PC-3 (cell line): Measurements from ENCODE around the gene SLC4A7. TPM values are rescaled to one million over a fixed set of nuclear protein-coding genes. Genes with fewer than 3 reads are reported as not detected.

Experiments
- ATAC-seq: fragments of 200-7000 bp; cut with Tn5 transposase; 2 replicates; pipeline ENCODE4 v1.9.1; 2020; ENCODE audit warnings: mild to moderate bottlenecking, moderate library complexity
- BruUV-seq: library from RNA; stranded (reverse); fragments of 400-500 nt; replicated peaks from 2 replicates; lab custom pipeline; 2021; lab: Mats Ljungman, UMichigan
- CTCF ChIA-PET: fragments of 300-600 bp; sonication (Branson Sonifier 250); formaldehyde crosslinking; loops from one replicate; lab custom pipeline; 2022; ENCODE audit warnings: antibody characterized with exemption; lab: Charles Lee
- POLR2A ChIA-PET: fragments of 300-600 bp; sonication (Branson Sonifier 250); formaldehyde crosslinking; loops from one replicate; lab custom pipeline; 2022; ENCODE audit warnings: antibody characterized with exemption; ENCODE audit not compliant: unreplicated experiment; lab: Charles Lee
- DNase-seq: peaks from one replicate; pipeline ENCODE4 v3.0.0-alpha.2; 2015
- H2AFZ ChIP-seq: fragments of 300-600 bp; sonication (generic); 2 replicates; pipeline ENCODE4 v1.6.0; 2016; ENCODE audit warnings: antibody characterized with exemption, low read length
- H3F3A ChIP-seq: fragments of 300-600 bp; sonication (generic); one replicate; pipeline ENCODE4 v1.6.0; 2017; ENCODE audit warnings: antibody characterized with exemption, low read length, control low read depth, mild to moderate bottlenecking; ENCODE audit not compliant: unreplicated experiment
- H3K27ac ChIP-seq: fragments of 300-600 bp; sonication (generic); 2 replicates; pipeline ENCODE4 v1.5.1; 2016; ENCODE audit warnings: mild to moderate bottlenecking, low read length
- H3K27me3 ChIP-seq: fragments of 300-600 bp; sonication (generic); 2 replicates; pipeline ENCODE4 v1.6.1; 2016; ENCODE audit warnings: low read length, mixed read lengths
- H3K36me3 ChIP-seq: fragments of 300-600 bp; sonication (generic); 2 replicates; pipeline ENCODE4 v1.6.1; 2016; ENCODE audit warnings: low read depth, mixed run types, low read length, mixed read lengths
- H3K4me1 ChIP-seq: fragments of 300-600 bp; sonication (generic); 2 replicates; pipeline ENCODE4 v1.5.1; 2016; ENCODE audit warnings: low read length; ENCODE audit not compliant: insufficient read depth
- H3K4me2 ChIP-seq: fragments of 300-600 bp; sonication (generic); 2 replicates; pipeline ENCODE4 v1.6.0; 2016; ENCODE audit warnings: low read length
- H3K4me3 ChIP-seq: fragments of 300-600 bp; sonication (generic); 2 replicates; pipeline ENCODE4 v1.5.1; 2016; ENCODE audit warnings: mild to moderate bottlenecking, low read length, mixed read lengths
- H3K79me2 ChIP-seq: fragments of 300-600 bp; sonication (generic); 2 replicates; pipeline ENCODE4 v1.6.1; 2017; ENCODE audit warnings: low read length, mixed read lengths
- H3K9ac ChIP-seq: fragments of 300-600 bp; sonication (generic); 2 replicates; pipeline ENCODE4 v1.6.0; 2016; ENCODE audit warnings: mild to moderate bottlenecking, low read length
- H3K9me2 ChIP-seq: fragments of 300-600 bp; sonication (generic); replicated peaks from 2 replicates; pipeline ENCODE4 v1.6.1; 2016; ENCODE audit warnings: mixed run types, low read length, mixed read lengths
- H3K9me3 ChIP-seq: fragments of 300-600 bp; sonication (generic); 2 replicates; pipeline ENCODE4 v1.6.1; 2016; ENCODE audit warnings: low read length, mixed read lengths
- H4K20me1 ChIP-seq: fragments of 300-600 bp; sonication (generic); 2 replicates; pipeline ENCODE4 v1.6.1; 2016; ENCODE audit warnings: low read length, mixed read lengths
- CTCF ChIP-seq: fragments of 300-600 bp; sonication (generic); conservative IDR thresholded peaks from 2 replicates; pipeline ENCODE4 v1.5.1; 2017; ENCODE audit warnings: antibody characterized with exemption, low read depth, mild to moderate bottlenecking, low read length
- EZH2 ChIP-seq: fragments of 300-600 bp; sonication (generic); IDR thresholded peaks from one replicate; pipeline ENCODE4 v1.6.1; 2017; ENCODE audit warnings: antibody characterized with exemption, mild to moderate bottlenecking, low read length; ENCODE audit not compliant: unreplicated experiment
- EZH2phosphoT487 ChIP-seq: fragments of 300-600 bp; sonication (generic); IDR thresholded peaks from 2 replicates; pipeline ENCODE4 v1.6.1; 2018; ENCODE audit warnings: mild to moderate bottlenecking, antibody characterized with exemption, low read length, borderline replicate concordance
- intact Hi-C: fragments of 100-400 bp; cut with micrococcal nuclease; formaldehyde crosslinking; loops from 2 replicates; pipeline ENCODE4 v1.9.0; 2023
- total RNA-seq: library from RNA; depleted of rRNA; stranded (reverse); fragments of >200 nt; gene quantifications from 2 replicates; pipeline ENCODE4 v1.2.3, GENCODE V29; 2014

The SLC4A7 gene
- total RNA-seq, 1 experiment from 2014 or later = 56.0 TPM

GRCh38 chr3:27366062-27366591, 118.1 kb downstream of the SLC4A7 start:
- intact Hi-C loops = no loop called here
- no peaks in the 10 kb centered on the region; the same call in 1 of the 2 replicates for H3K4me1 ChIP-seq

GRCh38 chr3:27360113-27361078, 123.8 kb downstream of the SLC4A7 start:
- H3K27me3 ChIP-seq = no peaks in the 10 kb centered on the region
- H3K4me2 ChIP-seq = 0 out of 2 replicates have a peak overlapping the region, but pooled peaks have one; percentile 6
- no peaks in the 10 kb centered on the region for H3K36me3 ChIP-seq
- TF ChIP-seq CTCF (no peak), EZH2 (no peak), EZH2phosphoT487 (no peak)
- CTCF ChIA-PET = no interaction called here
- BruUV-seq = no TSS peak
- H3F3A ChIP-seq = no peaks in the 10 kb centered on the region
- no peaks in the 10 kb centered on the region for H3K79me2 ChIP-seq
- H3K4me1 ChIP-seq = peaks cover 13% of the 10 kb centered on the region
- POLR2A ChIA-PET = no interaction called here
- no peaks in the 10 kb centered on the region for H4K20me1 ChIP-seq
- no peak overlapping the region for H2AFZ ChIP-seq
- H3K9ac ChIP-seq = no peak overlapping the region
- DNase-seq (peak; percentile 65), ATAC-seq (peak; percentile 65)
- H3K4me3 ChIP-seq = no peak overlapping the region
- H3K9me3 ChIP-seq = no peaks in the 10 kb centered on the region
- H3K27ac ChIP-seq = no peak overlapping the region
- intact Hi-C loops = loop anchor here (2.0 kb wide), 1 partner anchor 14 kb away; no protein-coding TSS in a partner anchor
- H3K9me2 ChIP-seq = no peaks in the 10 kb centered on the region

More at GRCh38 chr3:27366062-27366591, 118.1 kb downstream of the SLC4A7 start:
- Histone ChIP-seq H3K4me2 (no peak overlapping the region), H3K79me2 (no peaks in the 10 kb centered on the region), H3F3A (no peaks in the 10 kb centered on the region), H3K4me3 (no peak overlapping the region), H3K9me3 (no peaks in the 10 kb centered on the region), H4K20me1 (no peaks in the 10 kb centered on the region), H3K9ac (no peak overlapping the region), H3K27ac (no peak overlapping the region), H2AFZ (no peak overlapping the region), H3K9me2 (no peaks in the 10 kb centered on the region), H3K36me3 (no peaks in the 10 kb centered on the region), H3K27me3 (no peaks in the 10 kb centered on the region)
- POLR2A ChIA-PET = no interaction called here
- no TSS peak for BruUV-seq
- ATAC-seq (no peak), DNase-seq (no peak)
- TF ChIP-seq CTCF (no peak), EZH2phosphoT487 (no peak), EZH2 (no peak)
- CTCF ChIA-PET = no interaction called here
